ENCODE measurements around the gene NACC2. TPM values are rescaled to one million over a fixed set of nuclear protein-coding genes. Genes with fewer than 3 reads are reported as not detected.

NACC2 gene
- polyA plus RNA-seq, 1 of the 3 experiments (the other 2 are of a cell fraction) = 22.1 TPM

DNA sequence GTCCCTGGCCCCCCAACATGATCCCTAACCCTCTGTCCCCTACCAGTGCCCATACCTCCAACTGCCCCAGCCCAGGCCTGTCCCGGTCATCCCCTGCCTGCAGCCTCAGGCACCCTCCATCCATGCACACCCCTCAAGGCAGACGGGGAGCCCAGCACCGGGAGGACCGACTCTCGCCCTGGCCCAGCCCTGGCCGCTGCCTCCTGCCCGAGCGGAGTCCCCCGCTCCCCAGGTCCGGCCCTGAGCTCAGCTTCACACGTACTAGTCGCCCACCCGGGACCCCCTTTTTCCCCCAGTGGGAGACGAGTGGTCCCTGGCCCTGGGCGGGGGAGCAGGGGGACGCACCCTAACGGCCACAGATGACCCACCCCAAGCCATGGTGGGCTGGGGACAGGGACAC lies 84.9 kb downstream of the NACC2 start:
- H3K27ac ChIP-seq (ENCODE audit: low read depth in 2 of 2, low read length in 1 of 2) = no peak overlapping the region
- peaks cover 0 to 11% of the 10 kb centered on the region in 2 experiments for H3K36me3 ChIP-seq (replicated peaks in 1 of 2; ENCODE audit: control insufficient read depth in 1 of 2, insufficient read depth in 2 of 2, low read length in 1 of 2)
- WGBS (ENCODE audit: low lambda C conversion rate) = 100% methylated on average over 3 of the region's 17 CpGs
- H3K4me3 ChIP-seq (ENCODE audit: low read depth in 2 of 2, low read length in 1 of 2) = no peak overlapping the region
- CTCF ChIA-PET = no interaction called here
- TF ChIP-seq ELF1 (IDR thresholded peaks at IDR 0.05) (no peak), JUND (IDR thresholded peaks at IDR 0.05) (no peak), MAX (IDR thresholded peaks at IDR 0.05; ENCODE audit: low read depth) (no peak), RFX5 (IDR thresholded peaks at IDR 0.05; ENCODE audit: low read length) (no peak), RCOR1 (IDR thresholded peaks at IDR 0.05; ENCODE audit: low read length) (no peak), MXI1 (IDR thresholded peaks at IDR 0.05; ENCODE audit: low read depth, low read length) (no peak), POLR2AphosphoS5 (IDR thresholded peaks at IDR 0.05; ENCODE audit: low read depth, low read length) (no peak), TEAD4 (IDR thresholded peaks at IDR 0.05; ENCODE audit: borderline replicate concordance, insufficient read depth) (no peak), YY1 (IDR thresholded peaks at IDR 0.05; ENCODE audit: low read depth) (no peak), NFIC (IDR thresholded peaks at IDR 0.05; ENCODE audit: borderline replicate concordance) (no peak), EP300 (IDR thresholded peaks at IDR 0.05; ENCODE audit: borderline replicate concordance in 1 of 2, low read depth in 1 of 2, low read length in 1 of 2) (no peak), MEF2A (IDR thresholded peaks at IDR 0.05; ENCODE audit: borderline replicate concordance, low read depth) (no peak)
- TF ChIP-seq, protein P1, sequence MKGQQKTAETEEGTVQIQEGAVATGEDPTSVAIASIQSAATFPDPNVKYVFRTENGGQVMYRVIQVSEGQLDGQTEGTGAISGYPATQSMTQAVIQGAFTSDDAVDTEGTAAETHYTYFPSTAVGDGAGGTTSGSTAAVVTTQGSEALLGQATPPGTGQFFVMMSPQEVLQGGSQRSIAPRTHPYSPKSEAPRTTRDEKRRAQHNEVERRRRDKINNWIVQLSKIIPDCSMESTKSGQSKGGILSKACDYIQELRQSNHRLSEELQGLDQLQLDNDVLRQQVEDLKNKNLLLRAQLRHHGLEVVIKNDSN (IDR thresholded peaks at IDR 0.05; ENCODE audit: borderline replicate concordance, low read depth) = no peak
- TF ChIP-seq, protein P2, sequence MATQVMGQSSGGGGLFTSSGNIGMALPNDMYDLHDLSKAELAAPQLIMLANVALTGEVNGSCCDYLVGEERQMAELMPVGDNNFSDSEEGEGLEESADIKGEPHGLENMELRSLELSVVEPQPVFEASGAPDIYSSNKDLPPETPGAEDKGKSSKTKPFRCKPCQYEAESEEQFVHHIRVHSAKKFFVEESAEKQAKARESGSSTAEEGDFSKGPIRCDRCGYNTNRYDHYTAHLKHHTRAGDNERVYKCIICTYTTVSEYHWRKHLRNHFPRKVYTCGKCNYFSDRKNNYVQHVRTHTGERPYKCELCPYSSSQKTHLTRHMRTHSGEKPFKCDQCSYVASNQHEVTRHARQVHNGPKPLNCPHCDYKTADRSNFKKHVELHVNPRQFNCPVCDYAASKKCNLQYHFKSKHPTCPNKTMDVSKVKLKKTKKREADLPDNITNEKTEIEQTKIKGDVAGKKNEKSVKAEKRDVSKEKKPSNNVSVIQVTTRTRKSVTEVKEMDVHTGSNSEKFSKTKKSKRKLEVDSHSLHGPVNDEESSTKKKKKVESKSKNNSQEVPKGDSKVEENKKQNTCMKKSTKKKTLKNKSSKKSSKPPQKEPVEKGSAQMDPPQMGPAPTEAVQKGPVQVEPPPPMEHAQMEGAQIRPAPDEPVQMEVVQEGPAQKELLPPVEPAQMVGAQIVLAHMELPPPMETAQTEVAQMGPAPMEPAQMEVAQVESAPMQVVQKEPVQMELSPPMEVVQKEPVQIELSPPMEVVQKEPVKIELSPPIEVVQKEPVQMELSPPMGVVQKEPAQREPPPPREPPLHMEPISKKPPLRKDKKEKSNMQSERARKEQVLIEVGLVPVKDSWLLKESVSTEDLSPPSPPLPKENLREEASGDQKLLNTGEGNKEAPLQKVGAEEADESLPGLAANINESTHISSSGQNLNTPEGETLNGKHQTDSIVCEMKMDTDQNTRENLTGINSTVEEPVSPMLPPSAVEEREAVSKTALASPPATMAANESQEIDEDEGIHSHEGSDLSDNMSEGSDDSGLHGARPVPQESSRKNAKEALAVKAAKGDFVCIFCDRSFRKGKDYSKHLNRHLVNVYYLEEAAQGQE (IDR thresholded peaks at IDR 0.05; ENCODE audit: low read depth, low read length) = no peak
- TF ChIP-seq, protein P3, sequence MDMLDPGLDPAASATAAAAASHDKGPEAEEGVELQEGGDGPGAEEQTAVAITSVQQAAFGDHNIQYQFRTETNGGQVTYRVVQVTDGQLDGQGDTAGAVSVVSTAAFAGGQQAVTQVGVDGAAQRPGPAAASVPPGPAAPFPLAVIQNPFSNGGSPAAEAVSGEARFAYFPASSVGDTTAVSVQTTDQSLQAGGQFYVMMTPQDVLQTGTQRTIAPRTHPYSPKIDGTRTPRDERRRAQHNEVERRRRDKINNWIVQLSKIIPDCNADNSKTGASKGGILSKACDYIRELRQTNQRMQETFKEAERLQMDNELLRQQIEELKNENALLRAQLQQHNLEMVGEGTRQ (IDR thresholded peaks at IDR 0.05; ENCODE audit: borderline replicate concordance, low read depth, low read length) = no peak
- H3K9me3 ChIP-seq = no peaks in the 10 kb centered on the region
- H3F3A ChIP-seq (replicated peaks; ENCODE audit: insufficient read depth) = peaks cover 5% of the 10 kb centered on the region
- no peak for DNase-seq
- H3K4me2 ChIP-seq = no peak overlapping the region
- no peak overlapping the region for H3K9ac ChIP-seq
- H4K20me1 ChIP-seq (ENCODE audit: insufficient read depth) = peaks cover 23% of the 10 kb centered on the region
- POLR2A ChIA-PET = no interaction called here
- H3K4me1 ChIP-seq (ENCODE audit: control insufficient read depth in 1 of 2, insufficient read depth in 2 of 2, low read depth in 1 of 2, low read length in 1 of 2) = peaks cover 9 to 16% of the 10 kb centered on the region in 2 experiments; a peak in 2 of 4 replicates
- H3K27me3 ChIP-seq (ENCODE audit: insufficient read depth) = no peaks in the 10 kb centered on the region
- H2AFZ ChIP-seq (ENCODE audit: low read depth) = no peak overlapping the region
- H3K79me2 ChIP-seq (ENCODE audit: insufficient read depth) = peaks cover 15% of the 10 kb centered on the region; the same call in 1 of the 2 replicates
- no peaks in the 10 kb centered on the region for H3K9me2 ChIP-seq
